Ectodermal cell (in vitro differentiated cells): Measurements from ENCODE around the gene PACS1.
A peak's percentile ranks its signal among the peaks of the same experiment; 100 is the strongest.

Experiments
- H3K27ac ChIP-seq: 2 replicates; pipeline ENCODE4 v1.7.0; 2013; ENCODE audit warnings: mild to moderate bottlenecking, low read depth, low read length; ENCODE audit not compliant: insufficient read depth, poor library complexity, severe bottlenecking
- H3K27me3 ChIP-seq: 2 replicates; pipeline ENCODE4 v1.7.0; 2013; ENCODE audit warnings: mild to moderate bottlenecking, low read length; ENCODE audit not compliant: insufficient read depth, control insufficient read depth, poor library complexity, severe bottlenecking
- H3K36me3 ChIP-seq: one replicate; pipeline ENCODE4 v1.7.0; 2013; ENCODE audit warnings: low read length; ENCODE audit not compliant: control insufficient read depth, insufficient read depth
- H3K4me1 ChIP-seq: one replicate; pipeline ENCODE4 v1.7.0; 2013; ENCODE audit warnings: low read length; ENCODE audit not compliant: control insufficient read depth, insufficient read depth
- H3K4me3 ChIP-seq: 2 replicates; pipeline ENCODE4 v1.7.0; 2013; ENCODE audit warnings: low read depth, low read length, control low read depth; ENCODE audit not compliant: insufficient read depth
- H3K9me3 ChIP-seq: 2 replicates; pipeline ENCODE4 v1.7.0; 2013; ENCODE audit warnings: mild to moderate bottlenecking, low read length, moderate library complexity; ENCODE audit not compliant: control insufficient read depth
- WGBS, 2 experiments: methylation state at CpG; one replicate each; pipeline ENCODE4 v1.1.7; 2013; ENCODE audit warnings: missing lambda C conversion rate in 2 of 2; 5-methylcytosine and 5-hydroxymethylcytosine counted together

PACS1 gene

GRCh38 chr11:66278363-66279091, 208.5 kb downstream of the PACS1 start:
- Histone ChIP-seq H3K36me3 (peaks cover 17% of the 10 kb centered on the region), H3K9me3 (no peaks in the 10 kb centered on the region), H3K27me3 (no peaks in the 10 kb centered on the region), H3K4me1 (peaks cover 40% of the 10 kb centered on the region), H3K27ac (peak overlapping the region; percentile 20), H3K4me3 (peak overlapping the region; percentile 40)
- 1% methylated on average over 41 to 42 of the region's 45 CpGs for WGBS, 2 experiments

- Histone ChIP-seq H3K9me3 (no peaks in the 10 kb centered on the region), H3K27ac (no peak overlapping the region), H3K4me1 (peaks cover 40% of the 10 kb centered on the region), H3K4me3 (peak overlapping the region; percentile 40), H3K36me3 (peaks cover 22% of the 10 kb centered on the region), H3K27me3 (no peaks in the 10 kb centered on the region)
- 30 to 31% methylated on average over 15 of the region's 15 CpGs for WGBS, 2 experiments
Observed at GRCh38 chr11:66279092-66279734, 209.1 kb downstream of the PACS1 start.

- Histone ChIP-seq H3K27me3 (no peaks in the 10 kb centered on the region), H3K9me3 (no peaks in the 10 kb centered on the region), H3K4me3 (no peak overlapping the region), H3K27ac (no peak overlapping the region), H3K4me1 (peaks cover 40% of the 10 kb centered on the region), H3K36me3 (peaks cover 18% of the 10 kb centered on the region)
- WGBS, 2 experiments, result 51 to 60% methylated on average over 14 of the region's 14 CpGs
Observed at GRCh38 chr11:66280428-66280827, 210.4 kb downstream of the PACS1 start.

- H3K36me3 ChIP-seq, result peaks cover 12% of the 10 kb centered on the region
- H3K27ac ChIP-seq, result no peak overlapping the region
- H3K4me3 ChIP-seq, result no peak overlapping the region
- no peaks in the 10 kb centered on the region for H3K9me3 ChIP-seq
- no peaks in the 10 kb centered on the region for H3K27me3 ChIP-seq
- peaks cover 40% of the 10 kb centered on the region for H3K4me1 ChIP-seq
- 75 to 78% methylated on average over 6 of the region's 6 CpGs for WGBS, 2 experiments
Observed at GRCh38 chr11:66281001-66281400, 210.9 kb downstream of the PACS1 start.

DNA sequence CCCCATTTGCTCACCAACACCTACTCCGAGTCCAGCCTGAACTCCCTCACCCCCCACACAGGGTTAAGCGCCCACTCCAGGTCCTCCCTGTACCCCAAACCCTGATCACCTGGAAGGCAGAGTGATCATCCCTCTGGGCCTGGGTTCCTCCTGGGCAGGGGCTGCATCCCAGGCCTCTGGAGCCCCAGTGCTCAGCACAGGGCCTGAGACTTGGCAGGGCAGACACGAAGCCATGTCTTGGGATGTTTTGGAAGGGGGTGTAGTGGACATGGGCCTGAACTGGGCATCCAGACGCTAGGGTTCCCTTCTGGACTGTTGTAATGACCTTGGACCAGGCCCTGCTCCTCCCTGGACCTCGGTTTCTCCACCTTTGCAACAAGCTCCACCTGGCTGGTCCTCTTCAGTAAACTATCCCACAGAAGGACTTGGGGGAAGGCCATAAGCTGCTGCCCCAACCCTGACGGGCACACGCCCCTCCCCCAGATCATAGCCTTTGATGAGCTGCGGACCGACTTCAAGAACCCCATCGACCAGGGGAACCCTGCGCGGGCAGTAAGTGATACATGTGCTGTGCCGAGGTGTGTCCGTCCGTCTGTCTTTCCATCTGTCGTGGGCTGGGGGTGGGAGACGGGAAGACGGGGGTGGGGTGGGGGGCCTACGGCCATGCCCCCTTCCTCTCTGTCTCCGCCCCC, 211.8 kb downstream of the PACS1 start:
- Histone ChIP-seq H3K9me3 (no peaks in the 10 kb centered on the region), H3K36me3 (peaks cover 9% of the 10 kb centered on the region), H3K4me3 (no peak overlapping the region), H3K27ac (no peak overlapping the region), H3K27me3 (no peaks in the 10 kb centered on the region), H3K4me1 (peaks cover 40% of the 10 kb centered on the region)
- WGBS, 2 experiments, result 44 to 48% methylated on average over 20 of the region's 20 CpGs

DNA sequence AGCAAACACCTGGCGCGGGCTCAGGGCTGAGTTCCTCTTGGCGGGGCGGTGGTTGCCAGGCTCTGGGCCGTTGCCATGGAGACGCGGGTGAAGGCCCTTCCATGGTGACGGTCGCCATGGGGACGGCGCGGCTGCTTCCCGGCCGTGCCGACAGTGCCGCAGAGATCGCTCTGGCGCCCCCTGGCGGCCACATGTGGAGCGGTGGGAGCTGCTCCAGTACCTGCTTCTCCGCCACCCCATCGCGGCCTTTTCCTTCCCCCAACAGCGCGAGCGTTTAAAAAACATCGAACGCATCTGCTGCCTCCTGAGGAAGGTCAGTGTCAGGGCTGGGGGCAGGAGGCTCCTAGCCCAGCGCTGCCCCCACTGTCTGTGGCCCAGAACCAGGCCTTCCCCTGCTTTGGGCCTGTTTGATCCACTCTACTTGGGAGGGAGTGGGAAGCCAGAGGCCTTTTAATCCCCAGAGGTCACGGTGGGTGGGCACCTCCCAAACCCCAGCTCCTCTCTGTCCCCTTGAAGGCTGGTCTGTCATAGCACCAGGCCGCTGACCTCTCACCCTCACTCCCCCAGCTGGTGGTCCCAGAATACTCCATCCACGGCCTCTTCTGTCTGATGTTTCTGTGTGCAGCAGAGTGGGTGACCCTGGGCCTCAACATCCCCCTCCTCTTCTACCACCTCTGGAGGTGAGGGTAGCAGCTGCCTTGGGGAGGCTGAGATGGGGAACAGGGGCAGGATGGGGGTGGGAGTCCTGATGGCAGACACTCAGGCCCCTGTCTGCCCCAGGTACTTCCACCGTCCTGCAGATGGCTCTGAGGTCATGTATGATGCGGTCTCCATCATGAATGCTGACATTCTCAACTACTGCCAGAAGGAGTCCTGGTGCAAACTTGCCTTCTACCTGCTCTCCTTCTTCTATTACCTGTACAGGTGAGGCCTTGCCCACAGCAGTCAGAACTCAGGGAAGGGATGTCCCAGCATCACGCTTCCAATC, 212.7 kb downstream of the PACS1 start:
- Histone ChIP-seq H3K36me3 (peaks cover 9% of the 10 kb centered on the region), H3K4me1 (peaks cover 36% of the 10 kb centered on the region), H3K27ac (no peak overlapping the region), H3K9me3 (no peaks in the 10 kb centered on the region), H3K27me3 (no peaks in the 10 kb centered on the region), H3K4me3 (no peak overlapping the region)
- WGBS, 2 experiments, result 14 to 16% methylated on average over 34 to 35 of the region's 35 CpGs

GRCh38 chr11:66283461-66284105, 213.5 kb downstream of the PACS1 start:
- WGBS, 2 experiments, result 87 to 94% methylated on average over 14 of the region's 14 CpGs
- H3K9me3 ChIP-seq, result no peaks in the 10 kb centered on the region
- H3K27ac ChIP-seq, result no peak overlapping the region
- H3K4me3 ChIP-seq, result no peak overlapping the region
- H3K4me1 ChIP-seq, result peaks cover 36% of the 10 kb centered on the region
- peaks cover 9% of the 10 kb centered on the region for H3K36me3 ChIP-seq
- H3K27me3 ChIP-seq, result no peaks in the 10 kb centered on the region

GRCh38 chr11:66284526-66285078, 214.5 kb downstream of the PACS1 start:
- H3K4me3 ChIP-seq, result no peak overlapping the region
- no peaks in the 10 kb centered on the region for H3K27me3 ChIP-seq
- peaks cover 29% of the 10 kb centered on the region for H3K4me1 ChIP-seq
- H3K36me3 ChIP-seq, result peaks cover 9% of the 10 kb centered on the region
- no peak overlapping the region for H3K27ac ChIP-seq
- WGBS, 2 experiments, result 95 to 96% methylated on average over 16 of the region's 16 CpGs
- H3K9me3 ChIP-seq, result no peaks in the 10 kb centered on the region

- H3K27ac ChIP-seq, result no peak overlapping the region
- no peaks in the 10 kb centered on the region for H3K9me3 ChIP-seq
- 93 to 95% methylated on average over 13 of the region's 13 CpGs for WGBS, 2 experiments
- peaks cover 9% of the 10 kb centered on the region for H3K36me3 ChIP-seq
- H3K27me3 ChIP-seq, result peaks cover 8% of the 10 kb centered on the region
- peaks cover 24% of the 10 kb centered on the region for H3K4me1 ChIP-seq
- H3K4me3 ChIP-seq, result no peak overlapping the region
Observed at GRCh38 chr11:66285250-66285947, 215.3 kb downstream of the PACS1 start.
